SU-DHL-6 (cell line): ENCODE measurements around the gene ATP6V0B.

Source experiments
- CTCF ChIP-seq: fragments of 200-600 bp; sonication (generic); IDR thresholded peaks from one replicate; pipeline ENCODE4 v1.5.1; 2017; ENCODE audit warnings: antibody characterized with exemption, mild to moderate bottlenecking, low read length, moderate library complexity; ENCODE audit not compliant: insufficient read depth, poor library complexity, severe bottlenecking
- EZH2phosphoT487 ChIP-seq: fragments of 200-600 bp; sonication (generic), shearing (Covaris generic); conservative IDR thresholded peaks from 2 replicates; pipeline ENCODE4 v1.6.1; 2018; ENCODE audit warnings: mild to moderate bottlenecking, antibody characterized with exemption, low read length, moderate library complexity, mixed read lengths

GRCh38 chr1:44012941-44013609 lies 38.3 kb downstream of the ATP6V0B start:
- TF ChIP-seq CTCF (no peak), EZH2phosphoT487 (no peak)
